Neutrophil (primary cell): ENCODE results near the gene ZNF329.

Source experiments
- H3K27ac ChIP-seq: fragments of 200-600 bp; sonication (generic); 2 replicates; pipeline ENCODE4 v1.5.1; 2016; ENCODE audit warnings: mild to moderate bottlenecking, moderate library complexity
- H3K27me3 ChIP-seq: fragments of 200-600 bp; sonication (generic); 2 replicates; pipeline ENCODE4 v1.6.0; 2016; ENCODE audit warnings: mild to moderate bottlenecking
- H3K36me3 ChIP-seq: fragments of 200-600 bp; sonication (generic); 2 replicates; pipeline ENCODE4 v1.5.1; 2017
- H3K4me1 ChIP-seq, 2 experiments: fragments of 200-600 bp in 1 of 2; sonication (generic) in 1 of 2; 1 replicate in 1 of 2; 2 replicates in 1 of 2; pipeline versions ENCODE4 v1.5.1 to v1.6.1; 2013 to 2016; ENCODE audit warnings: low read depth in 1 of 2, low read length in 1 of 2, mild to moderate bottlenecking in 1 of 2, moderate library complexity in 1 of 2; ENCODE audit not compliant: control insufficient read depth in 1 of 2, insufficient read depth in 1 of 2
- H3K4me3 ChIP-seq, 2 experiments: fragments of 200-600 bp in 1 of 2; sonication (generic) in 1 of 2; 1 replicate in 1 of 2; 2 replicates in 1 of 2; pipeline ENCODE4 v1.5.1; 2013 to 2016; ENCODE audit warnings: low read depth in 1 of 2, low read length in 1 of 2, mild to moderate bottlenecking in 1 of 2, moderate library complexity in 1 of 2
- H3K9me3 ChIP-seq: fragments of 200-600 bp; sonication (generic); 2 replicates; pipeline ENCODE4 v1.5.1; 2016
- TF ChIP-seq, protein P1 (sequence below): fragments of 200-600 bp; sonication (generic); IDR thresholded peaks from 2 replicates; pipeline ENCODE4 v1.5.1; 2016; ENCODE audit warnings: antibody characterized with exemption

Gene ZNF329

DNA sequence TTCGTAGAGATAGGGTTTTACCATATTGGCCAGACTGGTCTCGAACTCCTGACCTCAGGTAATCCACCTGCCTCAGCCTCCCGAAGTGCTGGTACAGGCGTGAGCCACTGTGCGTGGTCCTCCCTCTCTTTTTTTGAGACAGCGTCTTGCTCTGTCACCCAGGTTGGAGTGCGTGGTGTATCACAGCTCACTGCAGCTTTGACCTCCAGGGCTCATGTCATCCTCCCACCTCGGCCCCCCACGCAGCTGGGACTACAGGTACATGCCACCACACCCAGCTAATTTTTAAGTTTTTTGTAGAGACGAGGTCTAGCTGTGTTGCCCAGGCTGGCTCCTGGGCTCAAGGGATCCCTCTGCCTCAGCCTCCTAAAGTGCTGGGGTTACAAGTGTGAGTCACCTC, 70.8 kb downstream of the ZNF329 start:
- Histone ChIP-seq H3K4me3 (no peak overlapping the region), H3K4me1 (no peaks in the 10 kb centered on the region), H3K36me3 (no peaks in the 10 kb centered on the region), H3K27ac (no peak overlapping the region), H3K9me3 (peaks cover 33% of the 10 kb centered on the region), H3K27me3 (no peaks in the 10 kb centered on the region)
- TF ChIP-seq, protein P1, sequence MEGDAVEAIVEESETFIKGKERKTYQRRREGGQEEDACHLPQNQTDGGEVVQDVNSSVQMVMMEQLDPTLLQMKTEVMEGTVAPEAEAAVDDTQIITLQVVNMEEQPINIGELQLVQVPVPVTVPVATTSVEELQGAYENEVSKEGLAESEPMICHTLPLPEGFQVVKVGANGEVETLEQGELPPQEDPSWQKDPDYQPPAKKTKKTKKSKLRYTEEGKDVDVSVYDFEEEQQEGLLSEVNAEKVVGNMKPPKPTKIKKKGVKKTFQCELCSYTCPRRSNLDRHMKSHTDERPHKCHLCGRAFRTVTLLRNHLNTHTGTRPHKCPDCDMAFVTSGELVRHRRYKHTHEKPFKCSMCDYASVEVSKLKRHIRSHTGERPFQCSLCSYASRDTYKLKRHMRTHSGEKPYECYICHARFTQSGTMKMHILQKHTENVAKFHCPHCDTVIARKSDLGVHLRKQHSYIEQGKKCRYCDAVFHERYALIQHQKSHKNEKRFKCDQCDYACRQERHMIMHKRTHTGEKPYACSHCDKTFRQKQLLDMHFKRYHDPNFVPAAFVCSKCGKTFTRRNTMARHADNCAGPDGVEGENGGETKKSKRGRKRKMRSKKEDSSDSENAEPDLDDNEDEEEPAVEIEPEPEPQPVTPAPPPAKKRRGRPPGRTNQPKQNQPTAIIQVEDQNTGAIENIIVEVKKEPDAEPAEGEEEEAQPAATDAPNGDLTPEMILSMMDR, result no peak
